A549 (cell line): ENCODE results near the gene VEZT. TPM values are rescaled to one million over a fixed set of nuclear protein-coding genes. Genes with fewer than 3 reads are reported as not detected.
A peak's percentile ranks its signal among the peaks of the same experiment; 100 is the strongest.

Experiments used
- ATAC-seq, 2 experiments: fragments of 200-7000 bp in 1 of 2; fragments of >200 bp in 1 of 2; cut with Nextera tagmentation in 1 of 2; cut with Tn5 transposase in 1 of 2; 3 replicates each; pipeline versions ENCODE4 v1.8.0 to v1.9.1; 2018 to 2020; ENCODE audit warnings: mild to moderate bottlenecking in 1 of 2, moderate library complexity in 1 of 2
- CTCF ChIA-PET: fragments of 300-600 bp; sonication (Branson Sonifier 250); formaldehyde crosslinking; extraction: SDS; loops from one replicate; lab custom pipeline; 2021; ENCODE audit warnings: antibody characterized with exemption, inconsistent platforms; lab: Yijun Ruan, JAX
- POLR2A ChIA-PET: fragments of 350-600 bp; formaldehyde crosslinking; extraction: SDS; loops from one replicate; lab custom pipeline; 2021; ENCODE audit warnings: antibody characterized with exemption, inconsistent platforms; lab: Yijun Ruan, JAX
- DNase-seq, 2 experiments: peaks; one replicate each; pipeline versions ENCODE4 v3.0.0 to v3.0.0-alpha.2; 2011 to 2016; ENCODE audit warnings: low read depth in 1 of 2, low spot score in 1 of 2
- FAIRE-seq: peaks from 2 replicates; lab custom pipeline; 2011; peaks lifted over from hg19 to GRCh38; lab: Jason Lieb, UNC
- H3K27ac ChIP-seq, 2 experiments: fragments of >200 bp; sonication (Bioruptor Twin); formaldehyde crosslinking; 3 replicates each; pipeline ENCODE4 v1.5.1; 2016 to 2017
- H3K4me1 ChIP-seq: fragments of >200 bp; sonication (Bioruptor Twin); formaldehyde crosslinking; 3 replicates; pipeline ENCODE4 v1.6.1; 2016
- H3K4me2 ChIP-seq: fragments of >200 bp; sonication (Bioruptor Twin); formaldehyde crosslinking; 3 replicates; pipeline ENCODE4 v1.6.1; 2016
- H3K4me3 ChIP-seq: fragments of >200 bp; sonication (Bioruptor Twin); formaldehyde crosslinking; 3 replicates; pipeline ENCODE4 v1.5.1; 2016
- H3K9me3 ChIP-seq: fragments of >200 bp; sonication (Bioruptor Twin); formaldehyde crosslinking; 3 replicates; pipeline ENCODE4 v1.6.1; 2016
- BHLHE40 ChIP-seq: IDR thresholded peaks from 2 replicates; pipeline ENCODE4 v1.6.1; 2012; ENCODE audit warnings: low read depth, low read length, inconsistent platforms
- CEBPB ChIP-seq, 2 experiments: fragments of >200 bp in 1 of 2; sonication (Bioruptor Twin) in 1 of 2; formaldehyde crosslinking in 1 of 2; IDR thresholded peaks; 2 replicates each; pipeline ENCODE4 v1.6.1; 2012 to 2016
- CHD2 ChIP-seq: fragments of 150-350 bp; IDR thresholded peaks from 2 replicates; pipeline ENCODE4 v1.6.1; 2014; ENCODE audit warnings: low read length; ENCODE audit not compliant: partially characterized antibody
- CHD4 ChIP-seq: fragments of 200-600 bp; sonication (generic); IDR thresholded peaks from 2 replicates; pipeline ENCODE4 v1.6.1; 2016; ENCODE audit warnings: antibody characterized with exemption, mild to moderate bottlenecking, borderline replicate concordance
- EHMT2 ChIP-seq: fragments of 200-600 bp; sonication (generic); IDR thresholded peaks from 2 replicates; pipeline ENCODE4 v1.6.1; 2016; ENCODE audit warnings: antibody characterized with exemption, low read depth, mild to moderate bottlenecking, moderate library complexity
- EP300 ChIP-seq, 2 experiments: fragments of >200 bp; sonication (Bioruptor Twin); formaldehyde crosslinking; IDR thresholded peaks; 2 replicates in 1 of 2; 3 replicates in 1 of 2; pipeline ENCODE4 v1.6.1; 2016 to 2017
- FOSB ChIP-seq: fragments of 250-450 bp; sonication (Bioruptor Pico); IDR thresholded peaks from 2 replicates; pipeline ENCODE4 v1.5.0; 2020; ENCODE audit warnings: mild to moderate bottlenecking, moderate library complexity
- FOSL2 ChIP-seq, 2 experiments: fragments of 450-650 bp in 1 of 2; fragments of >200 bp in 1 of 2; sonication (Bioruptor Twin) in 1 of 2; formaldehyde crosslinking; IDR thresholded peaks; 2 replicates each; pipeline versions ENCODE4 v1.5.0 to v1.6.1; 2016 to 2020; ENCODE audit warnings: mild to moderate bottlenecking in 1 of 2, moderate library complexity in 1 of 2
- HEYL ChIP-seq: fragments of 250-450 bp; sonication (Bioruptor Pico); IDR thresholded peaks from 2 replicates; pipeline ENCODE4 v1.8.0; 2021; ENCODE audit warnings: mild to moderate bottlenecking, moderate library complexity
- JUN ChIP-seq, 2 experiments: fragments of >200 bp; sonication (Bioruptor Twin); formaldehyde crosslinking; IDR thresholded peaks; 2 replicates in 1 of 2; 3 replicates in 1 of 2; pipeline ENCODE4 v1.6.1; 2016 to 2017
- KDM1A ChIP-seq: fragments of 200-600 bp; sonication (generic); IDR thresholded peaks from 2 replicates; pipeline ENCODE4 v1.6.1; 2016; ENCODE audit warnings: low read depth, mild to moderate bottlenecking
- MAFK ChIP-seq: fragments of 450-650 bp; IDR thresholded peaks from 2 replicates; pipeline ENCODE4 v1.6.1; 2014; ENCODE audit not compliant: partially characterized antibody
- NFE2L2 ChIP-seq: fragments of 150-350 bp; conservative IDR thresholded peaks from 2 replicates; pipeline ENCODE4 v1.6.1; 2014; ENCODE audit warnings: low read length
- NPAS2 ChIP-seq: fragments of 250-450 bp; sonication (Bioruptor Pico); IDR thresholded peaks from 2 replicates; pipeline ENCODE4 v1.8.0; 2022; ENCODE audit warnings: mild to moderate bottlenecking, moderate library complexity, borderline replicate concordance
- PHF8 ChIP-seq: fragments of 200-600 bp; sonication (generic); IDR thresholded peaks from 2 replicates; pipeline ENCODE4 v1.6.1; 2016; ENCODE audit warnings: low read depth, mild to moderate bottlenecking, antibody characterized with exemption, moderate library complexity, borderline replicate concordance
- POLR2A ChIP-seq: IDR thresholded peaks from 2 replicates; pipeline ENCODE4 v1.6.1; 2012; ENCODE audit warnings: mild to moderate bottlenecking, low read length
- RFX5 ChIP-seq: fragments of 450-650 bp; IDR thresholded peaks from 2 replicates; pipeline ENCODE4 v1.7.1; 2014; ENCODE audit warnings: antibody characterized with exemption, mild to moderate bottlenecking, moderate library complexity
- SMC3 ChIP-seq: fragments of >200 bp; sonication (Bioruptor Twin); formaldehyde crosslinking; IDR thresholded peaks from 3 replicates; pipeline ENCODE4 v1.6.1; 2018; ENCODE audit warnings: inconsistent platforms
- TFCP2L1 ChIP-seq: fragments of 250-450 bp; sonication (Bioruptor Pico); IDR thresholded peaks from 2 replicates; pipeline ENCODE4 v1.5.0; 2021; ENCODE audit warnings: mild to moderate bottlenecking
- WGBS: methylation state at CpG from one replicate; pipeline ENCODE4 v1.1.6; 2017; ENCODE audit errors: missing lambda C conversion rate; 5-methylcytosine and 5-hydroxymethylcytosine counted together
- polyA plus RNA-seq, 4 experiments: library from polyadenylated mRNA; depleted of rRNA in 3 of 4; stranded (reverse); fragments of >200 nt; fragmentation: RNase III in 1 of 4; extraction: RNeasy Plus Mini Kit Qiagen cat#74134 plus additional on column Dnase treatment in 1 of 4; gene quantifications; 2 replicates in 3 of 4; 3 replicates in 1 of 4; pipeline ENCODE4 v1.2.3, GENCODE V29; 2011 to 2017
- TF ChIP-seq, protein P1 (sequence below): fragments of 150-350 bp; IDR thresholded peaks from 2 replicates; pipeline ENCODE4 v1.6.1; 2014; ENCODE audit warnings: low read depth, mild to moderate bottlenecking, low read length

Gene VEZT
- polyA plus RNA-seq, 2 of the 4 experiments (the other 2 are of a cell fraction) = 87.1 to 259 TPM

DNA sequence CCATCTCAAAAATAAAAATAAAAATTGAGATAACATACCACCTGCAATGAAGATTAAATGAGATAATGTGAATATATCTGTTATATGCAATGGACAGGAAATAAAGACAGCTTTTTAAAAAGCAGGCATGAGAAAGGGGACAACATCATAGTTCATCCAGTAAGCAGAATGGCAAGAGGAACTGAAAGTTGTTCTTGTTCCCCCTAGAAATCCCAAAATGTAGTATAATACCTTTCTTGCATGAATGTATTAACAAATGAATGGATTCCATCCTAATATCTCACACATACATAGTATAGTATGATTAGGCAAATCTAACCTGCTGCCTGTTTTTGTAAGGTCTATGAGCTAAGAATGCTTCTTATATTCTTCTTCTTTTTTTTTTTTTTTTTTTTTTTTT lies 31.8 kb upstream of the VEZT start:
- POLR2A ChIA-PET = interaction anchor here (0.7 to 4.3 kb wide), 3 partner anchors 14 to 35 kb away, joined by 18 to 33 read pairs (median 20); partner anchors contain the start of genes FGD6 and VEZT
- no peak for FAIRE-seq

DNA sequence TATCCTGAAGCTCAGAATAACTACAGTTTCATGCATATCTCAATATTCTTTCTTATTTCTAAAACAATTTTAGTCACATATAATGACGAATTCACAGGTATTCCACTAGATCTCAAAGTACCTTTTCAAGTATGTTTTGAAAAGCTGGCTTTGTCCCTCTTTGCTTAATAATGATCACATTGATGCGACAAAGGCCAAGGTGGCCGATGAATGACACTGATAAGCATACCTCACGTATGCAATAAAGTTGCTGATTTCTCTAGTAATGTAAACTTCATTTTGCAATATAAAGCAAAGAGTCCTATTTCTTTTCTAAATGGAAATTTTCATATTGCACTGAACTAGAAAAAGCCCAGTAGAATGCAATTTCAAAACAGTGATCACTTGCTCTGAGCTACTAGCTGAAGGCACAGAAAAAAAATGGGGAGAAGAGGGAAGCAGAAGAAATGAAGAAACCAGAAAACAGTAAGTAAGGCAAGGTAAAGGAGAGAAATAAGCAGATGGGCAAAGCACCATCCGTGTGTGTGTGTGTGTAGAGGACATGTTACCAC lies 29.7 kb upstream of the VEZT start:
- DNase-seq (no peak), ATAC-seq (peak; percentile 10 to 22; a peak in 2 of 6 replicates), FAIRE-seq (peak; percentile 32)
- H3K4me3 ChIP-seq = peak overlapping the region; percentile 23; the same call in 2 of the 3 replicates
- peaks cover 84% of the 10 kb centered on the region for H3K4me1 ChIP-seq
- CTCF ChIA-PET = interaction anchor here (0.6 to 3.7 kb wide), 13 partner anchors 10 to 347 kb away, joined by 3 to 24 read pairs (median 4); partner anchors contain the start of genes FGD6, NR2C1 and VEZT
- no peaks in the 10 kb centered on the region for H3K9me3 ChIP-seq
- H3K4me2 ChIP-seq = peak overlapping the region; percentile 85
- 23% methylated on average over 5 of the region's 5 CpGs for WGBS
- peak overlapping the region; percentile 76 to 90 for H3K27ac ChIP-seq
- TF ChIP-seq CHD4 = no peak
- no peak for TF ChIP-seq MAFK
- no peak for TF ChIP-seq FOSB (CRISPR knock-in tag)
- TF ChIP-seq FOSL2 (IDR thresholded peaks at IDR 0.05) = no peak
- no peak for TF ChIP-seq FOSL2 (CRISPR knock-in tag; IDR thresholded peaks at IDR 0.05)
- no peak for TF ChIP-seq RFX5
- no peak for TF ChIP-seq BHLHE40
- TF ChIP-seq, protein P1, sequence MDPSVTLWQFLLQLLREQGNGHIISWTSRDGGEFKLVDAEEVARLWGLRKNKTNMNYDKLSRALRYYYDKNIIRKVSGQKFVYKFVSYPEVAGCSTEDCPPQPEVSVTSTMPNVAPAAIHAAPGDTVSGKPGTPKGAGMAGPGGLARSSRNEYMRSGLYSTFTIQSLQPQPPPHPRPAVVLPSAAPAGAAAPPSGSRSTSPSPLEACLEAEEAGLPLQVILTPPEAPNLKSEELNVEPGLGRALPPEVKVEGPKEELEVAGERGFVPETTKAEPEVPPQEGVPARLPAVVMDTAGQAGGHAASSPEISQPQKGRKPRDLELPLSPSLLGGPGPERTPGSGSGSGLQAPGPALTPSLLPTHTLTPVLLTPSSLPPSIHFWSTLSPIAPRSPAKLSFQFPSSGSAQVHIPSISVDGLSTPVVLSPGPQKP = no peak
- TF ChIP-seq NFE2L2 = no peak
- no peak for TF ChIP-seq PHF8
- no peak for TF ChIP-seq CHD2
- no peak for TF ChIP-seq JUN (IDR thresholded peaks at IDR 0.05)
- no peak for TF ChIP-seq POLR2A
- POLR2A ChIA-PET = interaction anchor here (0.8 to 4.3 kb wide), 6 partner anchors 12 to 146 kb away, joined by 4 to 33 read pairs (median 6); partner anchors contain the start of genes FGD6 and VEZT

More for the DNA sequence above, 31.8 kb upstream of the VEZT start:
- Histone ChIP-seq H3K27ac (peak overlapping the region; percentile 76 to 90; a peak in 4 of 6 replicates), H3K4me2 (no peak overlapping the region), H3K4me1 (peaks cover 76% of the 10 kb centered on the region), H3K4me3 (no peak overlapping the region), H3K9me3 (no peaks in the 10 kb centered on the region)
- CTCF ChIA-PET = interaction anchor here (1.0 to 3.7 kb wide), 4 partner anchors 17 to 68 kb away, joined by 3 to 24 read pairs (median 5); partner anchors contain the start of genes FGD6 and VEZT
- ATAC-seq = no peak
- DNase-seq = no peak
- no peak for TF ChIP-seq KDM1A
- TF ChIP-seq CEBPB (IDR thresholded peaks at IDR 0.05) = no peak
- no peak for TF ChIP-seq SMC3
- TF ChIP-seq HEYL (CRISPR knock-in tag) = no peak
- no peak for TF ChIP-seq EP300 (IDR thresholded peaks at IDR 0.05)
- no peak for TF ChIP-seq NPAS2
- TF ChIP-seq TFCP2L1 (CRISPR knock-in tag) = no peak

DNA sequence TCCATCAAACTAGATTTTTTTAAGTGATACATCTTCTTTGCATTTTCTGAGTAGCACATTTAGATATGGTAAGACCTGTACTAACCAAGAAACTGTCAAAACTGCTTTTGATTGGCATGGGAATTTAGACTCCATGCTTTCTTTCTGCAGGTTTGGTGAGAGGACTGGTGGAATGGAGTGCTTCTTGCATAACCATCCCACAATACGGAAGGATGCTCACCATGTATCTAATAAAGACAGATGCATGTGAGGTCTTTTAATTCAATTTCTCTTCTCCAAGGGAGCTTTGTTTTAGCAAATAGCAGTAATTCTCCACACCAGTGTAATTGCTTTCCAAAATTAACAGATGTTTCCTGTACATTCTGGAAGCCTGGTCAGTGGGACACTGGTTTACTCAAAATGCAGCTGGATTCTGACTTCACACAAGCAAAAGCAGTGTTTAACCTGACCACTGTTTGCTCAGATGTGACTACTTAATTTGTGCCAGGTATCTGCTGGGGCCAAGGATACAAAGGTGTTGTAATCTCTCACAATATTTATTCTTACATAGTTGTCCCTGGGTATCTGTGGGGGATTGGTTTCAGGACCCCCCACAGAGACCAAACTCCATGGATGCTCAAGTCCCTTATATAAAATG lies 26.4 kb upstream of the VEZT start:
- DNase-seq = no peak
- POLR2A ChIA-PET = interaction anchor here (0.6 kb wide), 1 partner anchor 768 kb away, joined by 3 read pairs; no protein-coding TSS in a partner anchor
- Histone ChIP-seq H3K4me1 (peaks cover 76% of the 10 kb centered on the region), H3K4me3 (no peak overlapping the region), H3K4me2 (peak overlapping the region; percentile 51), H3K9me3 (no peaks in the 10 kb centered on the region), H3K27ac (peak overlapping the region; percentile 43 to 60; a peak in 5 of 6 replicates)
- TF ChIP-seq EHMT2 = no peak
- TF ChIP-seq CEBPB (IDR thresholded peaks at IDR 0.05) = peak in 1 of 2 experiments; percentile 31; a peak in 1 of 4 replicates
- WGBS = 86% methylated on average over 1 of the region's 1 CpG
- no peak for ATAC-seq
- no peak for FAIRE-seq
- CTCF ChIA-PET = interaction anchor here (0.6 to 1.7 kb wide), 5 partner anchors 8 to 26 kb away, joined by 3 to 6 read pairs (median 4); partner anchors contain the start of genes FGD6 and VEZT
